ENCODE results near the gene SUGCT.

DNA sequence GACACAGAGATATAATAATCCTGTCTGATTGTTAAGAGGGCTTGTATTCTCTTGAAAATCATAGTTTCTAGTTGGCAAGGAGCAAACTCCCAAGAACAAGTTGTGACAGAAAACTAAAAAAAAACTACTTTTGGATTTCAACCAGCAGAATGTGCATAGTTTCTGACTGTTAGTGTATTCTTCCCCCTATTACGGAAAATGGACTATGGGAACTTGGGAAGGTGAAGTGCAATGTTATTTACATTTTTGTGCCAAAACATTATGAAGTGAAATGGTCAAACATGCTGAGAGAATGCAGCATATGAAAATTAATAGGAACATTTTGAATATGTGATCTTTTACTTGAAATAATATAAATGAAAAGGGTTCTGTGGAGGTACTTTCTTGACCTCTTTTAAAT lies 660.8 kb downstream of the SUGCT start:
- TF ChIP-seq, protein P1, sequence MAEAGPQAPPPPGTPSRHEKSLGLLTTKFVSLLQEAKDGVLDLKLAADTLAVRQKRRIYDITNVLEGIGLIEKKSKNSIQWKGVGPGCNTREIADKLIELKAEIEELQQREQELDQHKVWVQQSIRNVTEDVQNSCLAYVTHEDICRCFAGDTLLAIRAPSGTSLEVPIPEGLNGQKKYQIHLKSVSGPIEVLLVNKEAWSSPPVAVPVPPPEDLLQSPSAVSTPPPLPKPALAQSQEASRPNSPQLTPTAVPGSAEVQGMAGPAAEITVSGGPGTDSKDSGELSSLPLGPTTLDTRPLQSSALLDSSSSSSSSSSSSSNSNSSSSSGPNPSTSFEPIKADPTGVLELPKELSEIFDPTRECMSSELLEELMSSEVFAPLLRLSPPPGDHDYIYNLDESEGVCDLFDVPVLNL (CRISPR knock-in tag; IDR thresholded peaks at IDR 0.05; ENCODE audit: low read depth) = no peak
- TF ChIP-seq KAT2B (IDR thresholded peaks at IDR 0.05; ENCODE audit: low read depth, low read length) (no peak), ZNF766 (CRISPR knock-in tag; conservative IDR thresholded peaks at IDR 0.05) (no peak), GTF2F1 (IDR thresholded peaks at IDR 0.05; ENCODE audit: low read depth, low read length) (no peak), ZFP36 (IDR thresholded peaks at IDR 0.05; ENCODE audit: low read depth, low read length, partially characterized antibody) (no peak), SMAD4 (CRISPR knock-in tag; conservative IDR thresholded peaks at IDR 0.05) (no peak), RAD21 (CRISPR knock-in tag; conservative IDR thresholded peaks at IDR 0.05 in 1 of 2, IDR thresholded peaks at IDR 0.05 in 1 of 2) (no peak)
- TF ChIP-seq, protein P2, sequence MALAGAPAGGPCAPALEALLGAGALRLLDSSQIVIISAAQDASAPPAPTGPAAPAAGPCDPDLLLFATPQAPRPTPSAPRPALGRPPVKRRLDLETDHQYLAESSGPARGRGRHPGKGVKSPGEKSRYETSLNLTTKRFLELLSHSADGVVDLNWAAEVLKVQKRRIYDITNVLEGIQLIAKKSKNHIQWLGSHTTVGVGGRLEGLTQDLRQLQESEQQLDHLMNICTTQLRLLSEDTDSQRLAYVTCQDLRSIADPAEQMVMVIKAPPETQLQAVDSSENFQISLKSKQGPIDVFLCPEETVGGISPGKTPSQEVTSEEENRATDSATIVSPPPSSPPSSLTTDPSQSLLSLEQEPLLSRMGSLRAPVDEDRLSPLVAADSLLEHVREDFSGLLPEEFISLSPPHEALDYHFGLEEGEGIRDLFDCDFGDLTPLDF (CRISPR knock-in tag; IDR thresholded peaks at IDR 0.05) = no peak
- TF ChIP-seq, protein P3, sequence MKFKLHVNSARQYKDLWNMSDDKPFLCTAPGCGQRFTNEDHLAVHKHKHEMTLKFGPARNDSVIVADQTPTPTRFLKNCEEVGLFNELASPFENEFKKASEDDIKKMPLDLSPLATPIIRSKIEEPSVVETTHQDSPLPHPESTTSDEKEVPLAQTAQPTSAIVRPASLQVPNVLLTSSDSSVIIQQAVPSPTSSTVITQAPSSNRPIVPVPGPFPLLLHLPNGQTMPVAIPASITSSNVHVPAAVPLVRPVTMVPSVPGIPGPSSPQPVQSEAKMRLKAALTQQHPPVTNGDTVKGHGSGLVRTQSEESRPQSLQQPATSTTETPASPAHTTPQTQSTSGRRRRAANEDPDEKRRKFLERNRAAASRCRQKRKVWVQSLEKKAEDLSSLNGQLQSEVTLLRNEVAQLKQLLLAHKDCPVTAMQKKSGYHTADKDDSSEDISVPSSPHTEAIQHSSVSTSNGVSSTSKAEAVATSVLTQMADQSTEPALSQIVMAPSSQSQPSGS (CRISPR knock-in tag; IDR thresholded peaks at IDR 0.05) = no peak

Measured in K562 (cell line).